PC-9 (cell line): ENCODE data around the gene DBH. TPM values are rescaled to one million over a fixed set of nuclear protein-coding genes. Genes with fewer than 3 reads are reported as not detected.

Source experiments
- BruUV-seq: library from RNA; stranded (reverse); fragments of 400-500 nt; replicated peaks from 2 replicates; lab custom pipeline; 2021; lab: Mats Ljungman, UMichigan
- CTCF ChIA-PET: fragments of 300-600 bp; sonication (Branson Sonifier 250); formaldehyde crosslinking; loops from one replicate; lab custom pipeline; 2022; ENCODE audit warnings: antibody characterized with exemption; lab: Charles Lee
- POLR2A ChIA-PET: fragments of 300-600 bp; sonication (Branson Sonifier 250); formaldehyde crosslinking; loops from one replicate; lab custom pipeline; 2022; ENCODE audit warnings: antibody characterized with exemption; ENCODE audit not compliant: unreplicated experiment; lab: Charles Lee
- DNase-seq, 2 experiments: peaks; one replicate each; pipeline versions ENCODE4 v3.0.0 to v3.0.0-alpha.2; 2015 to 2022; ENCODE audit warnings: mixed read lengths in 1 of 2
- H2AFZ ChIP-seq: fragments of 200-600 bp; sonication (generic); 2 replicates; pipeline ENCODE4 v1.8.1; 2017; ENCODE audit warnings: antibody characterized with exemption
- H3F3A ChIP-seq: fragments of 200-600 bp; sonication (generic); 2 replicates; pipeline ENCODE4 v1.8.1; 2017; ENCODE audit warnings: antibody characterized with exemption, mild to moderate bottlenecking, low read depth; ENCODE audit not compliant: insufficient read depth
- H3K27ac ChIP-seq: fragments of 200-600 bp; sonication (generic); 2 replicates; pipeline ENCODE4 v1.6.1; 2016; ENCODE audit warnings: mixed run types
- H3K27me3 ChIP-seq: fragments of 200-600 bp; sonication (generic); 2 replicates; pipeline ENCODE4 v1.6.1; 2016; ENCODE audit warnings: low read depth, mixed run types; ENCODE audit not compliant: insufficient read depth
- H3K36me3 ChIP-seq: fragments of 200-600 bp; sonication (generic); 2 replicates; pipeline ENCODE4 v1.6.1; 2016; ENCODE audit warnings: low read depth, mixed run types
- H3K4me1 ChIP-seq: fragments of 200-600 bp; sonication (generic); replicated peaks from 2 replicates; pipeline ENCODE4 v1.6.1; 2016; ENCODE audit warnings: mixed run types; ENCODE audit not compliant: insufficient read depth
- H3K4me2 ChIP-seq: fragments of 200-600 bp; sonication (generic); 2 replicates; pipeline ENCODE4 v1.6.1; 2017; ENCODE audit warnings: mixed run types
- H3K4me3 ChIP-seq: fragments of 200-600 bp; sonication (generic); 2 replicates; pipeline ENCODE4 v1.6.1; 2016; ENCODE audit warnings: mixed run types
- H3K79me2 ChIP-seq: fragments of 200-600 bp; sonication (generic); 2 replicates; pipeline ENCODE4 v1.6.1; 2017; ENCODE audit warnings: low read depth, mixed run types
- H3K9me2 ChIP-seq: fragments of 200-600 bp; sonication (generic); 2 replicates; pipeline ENCODE4 v1.8.1; 2017; ENCODE audit warnings: mild to moderate bottlenecking; ENCODE audit not compliant: insufficient read depth
- H3K9me3 ChIP-seq: fragments of 200-600 bp; sonication (generic); 2 replicates; pipeline ENCODE4 v1.8.1; 2016; ENCODE audit warnings: low read depth; ENCODE audit not compliant: insufficient read depth
- H4K20me1 ChIP-seq: fragments of 200-600 bp; sonication (generic); 2 replicates; pipeline ENCODE4 v1.8.1; 2017; ENCODE audit not compliant: insufficient read depth
- CTCF ChIP-seq: fragments of 200-600 bp; sonication (generic); conservative IDR thresholded peaks from 2 replicates; pipeline ENCODE4 v1.6.1; 2017; ENCODE audit warnings: mixed run types, antibody characterized with exemption, mild to moderate bottlenecking, moderate library complexity
- EZH2 ChIP-seq: fragments of 200-600 bp; sonication (generic); IDR thresholded peaks from 2 replicates; pipeline ENCODE4 v1.8.0; 2017; ENCODE audit warnings: antibody characterized with exemption, low read depth
- intact Hi-C: fragments of 100-400 bp; cut with micrococcal nuclease; formaldehyde crosslinking; loops from one replicate; pipeline ENCODE4 v1.10.0; 2022; ENCODE audit not compliant: unreplicated experiment
- total RNA-seq: library from RNA; stranded (reverse); gene quantifications from 2 replicates; pipeline ENCODE4 v1.2.3, GENCODE V29; 2021

The DBH gene
- total RNA-seq, 1 experiment from 2014 or later: not detected

DNA sequence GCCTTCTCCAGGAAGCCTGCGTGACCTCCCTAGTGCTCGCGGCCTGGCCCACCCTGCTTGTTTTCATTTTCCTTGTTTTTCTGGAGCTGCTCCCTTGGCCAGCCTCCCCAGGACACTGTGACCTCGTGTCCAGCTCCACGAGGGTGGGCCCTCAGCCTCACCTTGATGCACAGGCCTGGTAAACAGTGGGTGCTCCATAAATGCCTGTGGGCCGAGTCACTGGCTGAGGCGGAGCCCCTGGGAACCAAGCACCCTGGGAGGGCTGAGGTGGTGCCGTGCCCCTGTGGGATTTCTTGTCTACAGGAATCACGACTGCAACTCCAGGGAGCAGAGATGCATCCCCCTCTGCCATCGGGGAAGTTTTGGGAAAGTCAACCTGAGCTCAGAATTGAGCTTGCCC lies 44.2 kb upstream of the DBH start:
- Histone ChIP-seq H3K79me2 (no peaks in the 10 kb centered on the region), H3K9me2 (no peaks in the 10 kb centered on the region), H3K27ac (no peak overlapping the region), H2AFZ (no peak overlapping the region), H3K27me3 (peaks cover 65% of the 10 kb centered on the region), H3K36me3 (no peaks in the 10 kb centered on the region), H3F3A (no peaks in the 10 kb centered on the region), H3K4me3 (no peak overlapping the region), H3K9me3 (peaks cover 3% of the 10 kb centered on the region; the same call in 1 of the 2 replicates), H3K4me1 (no peaks in the 10 kb centered on the region), H3K4me2 (no peak overlapping the region), H4K20me1 (no peaks in the 10 kb centered on the region)
- ChIA-PET CTCF (interaction anchor here (0.7 kb wide), 1 partner anchor 605 kb away, joined by 3 read pairs; no protein-coding TSS in a partner anchor), POLR2A (interaction anchor here (0.6 to 0.7 kb wide), 2 partner anchors 13 to 85 kb away, joined by 4 to 5 read pairs; no protein-coding TSS in a partner anchor)
- intact Hi-C loops: no loop called here
- peak in 1 of 2 experiments; percentile 40 for DNase-seq
- no peak for TF ChIP-seq EZH2
- TF ChIP-seq CTCF: no peak
- no TSS peak for BruUV-seq

DNA sequence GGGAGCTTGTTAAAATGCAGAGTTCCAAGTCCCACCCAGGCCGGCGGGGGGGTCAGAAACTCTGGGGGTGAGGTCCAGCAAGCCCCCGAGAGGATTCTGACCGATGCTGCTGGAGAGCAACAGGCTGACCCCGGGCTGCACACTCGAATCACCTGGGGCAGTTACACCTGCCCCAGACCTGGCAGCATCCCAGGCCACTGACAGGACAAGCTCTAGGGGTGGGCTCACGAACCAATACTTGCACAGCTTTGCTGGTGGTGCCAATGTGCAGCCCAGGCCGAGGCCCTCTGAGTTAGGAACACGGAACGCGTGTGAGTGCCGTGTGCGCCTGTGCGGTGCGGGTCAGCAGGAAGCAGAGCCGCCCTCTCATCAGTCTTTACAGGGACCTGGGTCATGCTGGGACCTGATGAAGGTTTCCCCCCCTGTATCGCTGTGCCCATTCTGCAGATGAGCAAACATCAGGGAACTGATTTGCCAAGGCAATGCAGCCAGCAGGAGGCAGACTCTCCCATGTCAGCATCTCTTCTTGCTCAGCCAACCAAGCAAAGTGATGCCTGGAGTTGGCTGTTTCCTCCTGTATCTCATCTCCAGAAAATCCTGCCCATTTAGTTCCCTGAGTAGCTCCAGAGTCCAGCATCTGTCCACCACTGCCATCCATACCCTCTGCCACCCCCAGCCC lies 43.3 kb upstream of the DBH start:
- Histone ChIP-seq H3K27ac (no peak overlapping the region), H3F3A (no peaks in the 10 kb centered on the region), H3K27me3 (peaks cover 68% of the 10 kb centered on the region), H3K79me2 (no peaks in the 10 kb centered on the region), H2AFZ (no peak overlapping the region), H3K4me3 (no peak overlapping the region), H3K9me3 (peaks cover 6% of the 10 kb centered on the region; the same call in 1 of the 2 replicates), H3K4me2 (no peak overlapping the region), H3K36me3 (no peaks in the 10 kb centered on the region), H3K4me1 (no peaks in the 10 kb centered on the region), H3K9me2 (no peaks in the 10 kb centered on the region), H4K20me1 (no peaks in the 10 kb centered on the region)
- intact Hi-C loops: no loop called here
- CTCF ChIA-PET: interaction anchor here (0.6 kb wide), 1 partner anchor 9 kb away, joined by 6 read pairs; no protein-coding TSS in a partner anchor
- POLR2A ChIA-PET: no interaction called here
- TF ChIP-seq EZH2: no peak
- no peak for TF ChIP-seq CTCF
- BruUV-seq: no TSS peak
- no peak for DNase-seq

GRCh38 chr9:133593587-133594253 lies 42.4 kb upstream of the DBH start:
- Histone ChIP-seq H3K27me3 (peaks cover 72% of the 10 kb centered on the region), H2AFZ (no peak overlapping the region), H3K4me3 (no peak overlapping the region), H3K9me3 (peaks cover 6% of the 10 kb centered on the region; the same call in 1 of the 2 replicates), H3K4me1 (no peaks in the 10 kb centered on the region), H3F3A (no peaks in the 10 kb centered on the region), H4K20me1 (no peaks in the 10 kb centered on the region), H3K4me2 (no peak overlapping the region), H3K27ac (no peak overlapping the region), H3K9me2 (no peaks in the 10 kb centered on the region), H3K79me2 (no peaks in the 10 kb centered on the region), H3K36me3 (no peaks in the 10 kb centered on the region)
- no TSS peak for BruUV-seq
- TF ChIP-seq CTCF (no peak), EZH2 (no peak)
- CTCF ChIA-PET: no interaction called here
- POLR2A ChIA-PET: no interaction called here
- no peak for DNase-seq
- intact Hi-C loops: no loop called here
